ENCODE results near the gene NCKAP5.
"Not testable (repeated sequence)": the region's sequence is repeated elsewhere in the genome, so short reads cannot be mapped to it uniquely, and the experiment has no call there.

Gene NCKAP5

GRCh38 chr2:133241224-133241571 is 327.1 kb downstream of the NCKAP5 start:
- H3K4me3 Mint-ChIP-seq = no peak overlapping the region

GRCh38 chr2:133240491-133241223 is 327.6 kb downstream of the NCKAP5 start:
- no peaks in the 10 kb centered on the region for H3K9me3 Mint-ChIP-seq
- H3K27me3 Mint-ChIP-seq = no peaks in the 10 kb centered on the region
- no peak for ATAC-seq
- no peak overlapping the region for H3K4me3 Mint-ChIP-seq
- no peak for DNase-seq
- H3K4me1 Mint-ChIP-seq = no peaks in the 10 kb centered on the region
- H3K27ac Mint-ChIP-seq = no peak overlapping the region

More at GRCh38 chr2:133241224-133241571, 327.1 kb downstream of the NCKAP5 start:
- H3K27ac Mint-ChIP-seq = no peak overlapping the region
- H3K4me1 Mint-ChIP-seq = no peaks in the 10 kb centered on the region
- H3K27me3 Mint-ChIP-seq = no peaks in the 10 kb centered on the region
- DNase-seq = no peak
- no peak for ATAC-seq
- no peaks in the 10 kb centered on the region for H3K9me3 Mint-ChIP-seq

DNA sequence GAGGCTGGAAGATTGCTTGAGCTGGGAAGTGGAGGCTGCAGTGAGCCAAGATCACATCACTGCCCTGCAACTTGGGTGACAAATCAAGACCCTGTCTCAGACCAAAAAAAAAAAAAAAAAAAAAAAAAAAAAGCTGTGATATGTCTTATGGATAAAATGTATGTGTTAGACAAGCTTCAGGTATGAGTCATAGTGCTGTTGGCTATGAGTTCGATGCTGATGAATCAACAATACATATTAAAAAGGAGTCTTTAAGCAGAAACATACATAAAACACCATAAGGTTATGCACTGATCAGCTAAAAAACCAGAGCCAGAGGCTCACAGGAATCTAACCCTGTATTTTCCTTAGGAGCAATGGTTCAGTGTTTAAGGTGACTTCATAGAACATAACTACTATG is 332.3 kb downstream of the NCKAP5 start:
- Mint-ChIP-seq H3K9me3 (no peaks in the 10 kb centered on the region), H3K27me3 (no peaks in the 10 kb centered on the region), H3K27ac (no peak overlapping the region), H3K4me3 (no peak overlapping the region), H3K4me1 (no peaks in the 10 kb centered on the region)
- no peak for ATAC-seq
- no peak for DNase-seq

DNA sequence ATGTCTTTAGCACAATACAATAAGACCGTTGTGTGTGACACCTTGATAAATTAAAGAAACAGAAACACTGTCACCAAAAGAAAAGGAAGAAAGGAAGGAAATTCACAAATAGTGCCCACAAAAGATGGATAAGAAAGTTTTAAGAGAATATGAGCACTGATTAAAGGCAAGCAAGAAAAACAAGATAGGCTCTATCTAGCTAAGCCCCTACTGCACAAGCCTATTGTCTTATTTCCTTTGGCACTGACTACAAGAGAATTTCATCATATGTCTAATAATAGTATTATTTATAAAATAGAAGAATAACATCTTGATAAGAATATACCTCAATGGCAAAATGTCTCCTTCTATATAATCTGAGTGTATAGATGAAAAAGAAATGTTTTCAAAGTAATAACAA is 335.7 kb downstream of the NCKAP5 start:
- Mint-ChIP-seq H3K27ac (no peak overlapping the region), H3K9me3 (peaks cover 0 to 6% of the 10 kb centered on the region in 2 donors), H3K27me3 (no peaks in the 10 kb centered on the region), H3K4me3 (no peak overlapping the region), H3K4me1 (no peaks in the 10 kb centered on the region)
- DNase-seq (no peak), ATAC-seq (no peak)

DNA sequence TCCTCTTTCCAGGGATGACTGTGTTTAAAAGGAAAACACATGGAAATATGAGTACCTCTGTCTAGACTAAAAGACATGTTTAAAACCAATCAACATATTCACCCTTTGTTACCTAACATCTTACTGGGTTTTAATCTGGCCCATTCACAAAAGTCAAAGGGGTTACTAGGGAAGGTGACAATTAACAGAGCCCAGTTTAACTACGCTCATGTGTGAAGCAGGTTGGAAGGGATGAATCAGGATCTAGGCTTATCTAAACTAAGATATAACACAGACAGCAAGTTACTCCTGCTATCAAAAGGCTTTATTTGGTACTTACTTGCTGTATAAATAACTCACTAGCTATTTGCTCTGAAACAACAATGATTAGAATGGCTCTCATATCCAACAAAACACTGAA is 337.0 kb downstream of the NCKAP5 start:
- no peaks in the 10 kb centered on the region for H3K27me3 Mint-ChIP-seq
- DNase-seq (no peak), ATAC-seq (no peak)
- H3K4me1 Mint-ChIP-seq = no peaks in the 10 kb centered on the region
- H3K9me3 Mint-ChIP-seq = peaks cover 0 to 6% of the 10 kb centered on the region in 2 donors
- H3K27ac Mint-ChIP-seq = no peak overlapping the region
- H3K4me3 Mint-ChIP-seq = no peak overlapping the region

GRCh38 chr2:133229974-133230373 is 338.3 kb downstream of the NCKAP5 start:
- DNase-seq (no peak), ATAC-seq (no peak)
- Mint-ChIP-seq H3K27me3 (no peaks in the 10 kb centered on the region), H3K4me1 (no peaks in the 10 kb centered on the region), H3K9me3 (peaks cover 0 to 6% of the 10 kb centered on the region in 2 donors), H3K4me3 (no peak overlapping the region), H3K27ac (no peak overlapping the region)

- DNase-seq (no peak), ATAC-seq (no peak)
- H3K9me3 Mint-ChIP-seq = peaks cover 0 to under 1% of the 10 kb centered on the region in 2 donors
- no peaks in the 10 kb centered on the region for H3K27me3 Mint-ChIP-seq
- H3K4me1 Mint-ChIP-seq = no peaks in the 10 kb centered on the region
- no peak overlapping the region for H3K4me3 Mint-ChIP-seq
- no peak overlapping the region for H3K27ac Mint-ChIP-seq
Observed at GRCh38 chr2:133223226-133223625, 345.0 kb downstream of the NCKAP5 start.

DNA sequence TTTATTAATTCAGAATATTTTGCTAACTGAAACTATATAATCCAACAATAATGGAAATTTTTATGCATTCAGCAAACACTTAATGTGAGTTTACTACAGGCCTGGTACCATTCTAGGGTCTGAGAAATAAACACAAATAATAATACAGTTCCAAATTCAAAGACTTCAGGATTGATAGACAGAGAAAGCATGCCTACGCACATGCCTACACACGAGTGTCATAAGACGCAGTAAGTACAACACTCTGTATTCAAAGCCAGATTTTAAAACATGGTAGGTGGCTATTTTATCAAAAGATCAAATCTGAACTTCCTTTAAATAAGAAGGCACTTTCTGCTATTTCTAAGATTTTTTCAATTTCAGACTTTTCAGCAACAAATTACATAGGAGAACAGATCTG is 346.9 kb downstream of the NCKAP5 start:
- Mint-ChIP-seq H3K27ac (no peak overlapping the region), H3K9me3 (no peaks in the 10 kb centered on the region), H3K27me3 (no peaks in the 10 kb centered on the region), H3K4me3 (no peak overlapping the region), H3K4me1 (no peaks in the 10 kb centered on the region)
- ATAC-seq = no peak
- no peak for DNase-seq

DNA sequence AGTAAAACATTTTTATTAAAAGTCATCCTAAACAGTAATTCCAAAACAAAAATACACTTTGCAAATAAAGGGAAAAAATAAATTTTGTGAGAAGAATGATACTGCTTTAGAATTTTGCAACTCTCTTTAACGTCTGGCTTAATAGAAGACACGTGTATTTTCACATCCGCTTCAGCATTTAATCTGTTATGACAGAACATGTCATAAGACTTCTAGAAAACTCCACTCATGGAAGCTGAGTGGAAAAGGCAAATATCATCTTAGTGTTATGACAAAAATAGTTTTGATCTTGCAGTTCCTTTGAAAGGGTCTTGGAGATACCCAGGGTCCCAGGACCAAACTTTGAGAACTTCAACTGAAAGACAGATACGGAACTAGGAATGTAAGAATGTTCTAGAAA is 350.1 kb downstream of the NCKAP5 start:
- ATAC-seq (no peak), DNase-seq (no peak)
- H3K4me1 Mint-ChIP-seq = no peaks in the 10 kb centered on the region
- H3K27ac Mint-ChIP-seq = no peak overlapping the region
- no peak overlapping the region for H3K4me3 Mint-ChIP-seq
- H3K9me3 Mint-ChIP-seq = peaks cover 0 to 8% of the 10 kb centered on the region in 2 donors
- H3K27me3 Mint-ChIP-seq = no peaks in the 10 kb centered on the region

DNA sequence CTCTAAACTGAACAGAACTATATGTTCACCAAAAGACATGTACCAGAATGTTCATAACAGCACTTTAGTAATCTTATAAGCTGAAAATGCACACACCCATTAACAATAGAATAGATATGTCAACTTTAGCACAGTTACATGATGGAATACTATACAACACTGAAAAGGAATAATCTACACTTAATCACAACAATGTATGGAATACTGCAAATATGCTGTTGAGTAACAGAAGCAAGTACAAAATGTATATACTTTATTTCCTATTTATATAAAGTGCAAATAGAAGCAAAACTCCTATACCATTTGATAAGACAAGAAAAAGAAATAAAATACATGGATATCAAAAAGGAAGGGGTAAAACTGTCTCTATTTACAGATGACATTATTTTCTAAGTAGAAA is 352.8 kb downstream of the NCKAP5 start:
- Mint-ChIP-seq H3K4me3 (no peak overlapping the region), H3K9me3 (peaks cover 7 to 13% of the 10 kb centered on the region in 2 donors), H3K27ac (no peak overlapping the region), H3K27me3 (no peaks in the 10 kb centered on the region), H3K4me1 (no peaks in the 10 kb centered on the region)
- DNase-seq = no peak
- ATAC-seq = no peak

- Mint-ChIP-seq H3K27ac (no peak overlapping the region), H3K4me1 (no peaks in the 10 kb centered on the region), H3K27me3 (no peaks in the 10 kb centered on the region), H3K9me3 (peaks cover 7 to 13% of the 10 kb centered on the region in 2 donors), H3K4me3 (no peak overlapping the region)
- ATAC-seq (no peak), DNase-seq (no peak)
Observed at GRCh38 chr2:133213651-133214050, 354.6 kb downstream of the NCKAP5 start.

- Mint-ChIP-seq H3K4me1 (no peaks in the 10 kb centered on the region), H3K27ac (no peak overlapping the region), H3K9me3 (peaks cover 16 to 20% of the 10 kb centered on the region in 2 donors), H3K4me3 (no peak overlapping the region), H3K27me3 (no peaks in the 10 kb centered on the region)
- ATAC-seq (no peak), DNase-seq (no peak)
Observed at GRCh38 chr2:133209325-133209724, 358.9 kb downstream of the NCKAP5 start.

GRCh38 chr2:133206666-133207065 is 361.6 kb downstream of the NCKAP5 start:
- not testable (repeated sequence) for H3K27ac Mint-ChIP-seq, ATAC-seq, H3K27me3 Mint-ChIP-seq, H3K4me3 Mint-ChIP-seq, H3K4me1 Mint-ChIP-seq, DNase-seq
- peaks cover 15 to 22% of the 10 kb centered on the region in 2 donors for H3K9me3 Mint-ChIP-seq

- DNase-seq = no peak
- no peak overlapping the region for H3K27ac Mint-ChIP-seq
- peaks cover 9 to 23% of the 10 kb centered on the region in 2 donors for H3K9me3 Mint-ChIP-seq
- H3K4me1 Mint-ChIP-seq = no peaks in the 10 kb centered on the region
- H3K4me3 Mint-ChIP-seq = no peak overlapping the region
- no peaks in the 10 kb centered on the region for H3K27me3 Mint-ChIP-seq
- ATAC-seq = no peak
Observed at GRCh38 chr2:133204421-133204820, 363.8 kb downstream of the NCKAP5 start.

GRCh38 chr2:133200684-133201421 is 367.4 kb downstream of the NCKAP5 start:
- ATAC-seq (no peak), DNase-seq (no peak)
- H3K27ac Mint-ChIP-seq = no peak overlapping the region
- H3K4me3 Mint-ChIP-seq = no peak overlapping the region
- H3K27me3 Mint-ChIP-seq = no peaks in the 10 kb centered on the region
- no peaks in the 10 kb centered on the region for H3K4me1 Mint-ChIP-seq
- peaks cover 3 to 14% of the 10 kb centered on the region in 2 donors for H3K9me3 Mint-ChIP-seq

GRCh38 chr2:133198678-133199077 is 369.6 kb downstream of the NCKAP5 start:
- Mint-ChIP-seq H3K27ac (no peak overlapping the region), H3K4me1 (no peaks in the 10 kb centered on the region), H3K4me3 (no peak overlapping the region), H3K9me3 (peaks cover 6 to 15% of the 10 kb centered on the region in 2 donors), H3K27me3 (no peaks in the 10 kb centered on the region)
- no peak for DNase-seq
- ATAC-seq = no peak
